PC-9 (cell line): ENCODE measurements around the gene TMEM150A.

ENCODE experiments used
- EZH2 ChIP-seq: fragments of 200-600 bp; sonication (generic); IDR thresholded peaks from 2 replicates; pipeline ENCODE4 v1.8.0; 2017; ENCODE audit warnings: antibody characterized with exemption, low read depth
- TF ChIP-seq, protein P1 (sequence below): fragments of 200-600 bp; sonication (generic); conservative IDR thresholded peaks from 2 replicates; pipeline ENCODE4 v1.6.1; 2017; ENCODE audit warnings: mixed run types, antibody characterized with exemption, mild to moderate bottlenecking, moderate library complexity

- TF ChIP-seq, protein P1, sequence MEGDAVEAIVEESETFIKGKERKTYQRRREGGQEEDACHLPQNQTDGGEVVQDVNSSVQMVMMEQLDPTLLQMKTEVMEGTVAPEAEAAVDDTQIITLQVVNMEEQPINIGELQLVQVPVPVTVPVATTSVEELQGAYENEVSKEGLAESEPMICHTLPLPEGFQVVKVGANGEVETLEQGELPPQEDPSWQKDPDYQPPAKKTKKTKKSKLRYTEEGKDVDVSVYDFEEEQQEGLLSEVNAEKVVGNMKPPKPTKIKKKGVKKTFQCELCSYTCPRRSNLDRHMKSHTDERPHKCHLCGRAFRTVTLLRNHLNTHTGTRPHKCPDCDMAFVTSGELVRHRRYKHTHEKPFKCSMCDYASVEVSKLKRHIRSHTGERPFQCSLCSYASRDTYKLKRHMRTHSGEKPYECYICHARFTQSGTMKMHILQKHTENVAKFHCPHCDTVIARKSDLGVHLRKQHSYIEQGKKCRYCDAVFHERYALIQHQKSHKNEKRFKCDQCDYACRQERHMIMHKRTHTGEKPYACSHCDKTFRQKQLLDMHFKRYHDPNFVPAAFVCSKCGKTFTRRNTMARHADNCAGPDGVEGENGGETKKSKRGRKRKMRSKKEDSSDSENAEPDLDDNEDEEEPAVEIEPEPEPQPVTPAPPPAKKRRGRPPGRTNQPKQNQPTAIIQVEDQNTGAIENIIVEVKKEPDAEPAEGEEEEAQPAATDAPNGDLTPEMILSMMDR: no peak
- no peak for TF ChIP-seq EZH2
These were observed 11.4 kb upstream of the TMEM150A start for GRCh38 chr2:85613717-85614515.
